PC-9 (cell line): ENCODE results near the gene DERL2.

ENCODE experiments used
- CTCF ChIP-seq: fragments of 200-600 bp; sonication (generic); conservative IDR thresholded peaks from 2 replicates; pipeline ENCODE4 v1.6.1; 2017; ENCODE audit warnings: mixed run types, antibody characterized with exemption, mild to moderate bottlenecking, moderate library complexity
- EZH2 ChIP-seq: fragments of 200-600 bp; sonication (generic); IDR thresholded peaks from 2 replicates; pipeline ENCODE4 v1.8.0; 2017; ENCODE audit warnings: antibody characterized with exemption, low read depth

GRCh38 chr17:5527601-5528250 is 41.7 kb upstream of the DERL2 start:
- TF ChIP-seq CTCF (no peak), EZH2 (no peak)
